Measurements from ENCODE around the gene CEP85.

The CEP85 gene

GRCh38 chr1:26278724-26279455 lies 44.9 kb downstream of the CEP85 start:
- DNase-seq: no peak

- DNase-seq: peak in 1 of 2 experiments; percentile 47
Measured at GRCh38 chr1:26279456-26280332, 45.7 kb downstream of the CEP85 start, which contains the start of gene SH3BGRL3. Gene SH3BGRL3, plus strand, starts transcription at chr1:26280086. Its CDS starts 70 bp downstream, at chr1:26280156.

- DNase-seq: no peak
Measured at GRCh38 chr1:26280333-26281042, 46.5 kb downstream of the CEP85 start.

GRCh38 chr1:26281091-26281958 lies 47.3 kb downstream of the CEP85 start:
- DNase-seq: no peak

GRCh38 chr1:26281971-26282370 lies 48.0 kb downstream of the CEP85 start:
- no peak for DNase-seq

GRCh38 chr1:26282401-26282918 lies 48.5 kb downstream of the CEP85 start:
- no peak for DNase-seq

GRCh38 chr1:26283279-26283853 lies 49.4 kb downstream of the CEP85 start:
- DNase-seq: no peak

GRCh38 chr1:26283871-26284596 lies 50.0 kb downstream of the CEP85 start:
- no peak for DNase-seq

- no peak for DNase-seq
Measured at GRCh38 chr1:26284597-26285347, 50.8 kb downstream of the CEP85 start.

GRCh38 chr1:26285366-26286063 lies 51.5 kb downstream of the CEP85 start:
- no peak for DNase-seq

- DNase-seq: no peak
Measured at GRCh38 chr1:26286064-26286416, 52.0 kb downstream of the CEP85 start.

GRCh38 chr1:26287033-26287711 lies 53.2 kb downstream of the CEP85 start:
- DNase-seq: no peak

- DNase-seq: no peak
Measured at GRCh38 chr1:26287811-26288210, 53.8 kb downstream of the CEP85 start.

- no peak for DNase-seq
Measured at GRCh38 chr1:26288311-26288941, 54.4 kb downstream of the CEP85 start.

GRCh38 chr1:26289158-26290059 lies 55.4 kb downstream of the CEP85 start:
- DNase-seq: no peak

- DNase-seq: no peak
Measured at GRCh38 chr1:26290122-26290881, 56.3 kb downstream of the CEP85 start.

- no peak for DNase-seq
Measured at GRCh38 chr1:26290882-26291261, 56.9 kb downstream of the CEP85 start.
